Subcutaneous adipose tissue (tissue), 4 donors: ENCODE results near the gene ZBTB44. TPM values are rescaled to one million over a fixed set of nuclear protein-coding genes. Genes with fewer than 3 reads are reported as not detected.

Experiments
- total RNA-seq, 4 donors: library from RNA; depleted of rRNA; stranded (reverse); fragments of >200 nt; gene quantifications; one replicate each; pipeline ENCODE4 v1.1.0, GENCODE V29; 2016
- TF ChIP-seq, protein P1 (sequence below): fragments of 450-650 bp; IDR thresholded peaks from one replicate; pipeline ENCODE4 v1.5.1; 2016; ENCODE audit warnings: low read depth, mild to moderate bottlenecking, control low read depth, antibody characterized with exemption, moderate library complexity

The ZBTB44 gene
- total RNA-seq, 4 donors from 2014 or later: 64.3 to 87.6 (median 71.6) TPM

DNA sequence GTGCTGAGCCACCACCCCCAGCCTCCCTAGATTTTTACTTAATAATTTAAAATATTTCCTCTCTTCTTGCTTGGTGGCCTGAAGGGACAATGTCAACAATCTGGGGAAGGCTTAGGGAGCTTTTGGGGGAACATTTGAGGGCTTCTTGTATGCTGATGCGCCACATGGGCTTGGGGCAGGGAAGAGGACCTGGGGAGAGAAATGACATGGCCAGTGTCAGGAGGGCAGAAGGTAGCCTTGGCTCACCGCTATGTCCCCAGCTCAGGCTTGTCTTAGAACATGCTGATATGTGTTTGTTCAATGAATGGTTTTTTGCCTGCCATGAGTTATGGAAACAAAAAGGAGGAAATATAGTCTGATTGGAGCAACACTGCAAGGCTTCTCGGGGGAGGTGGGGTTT is 103.6 kb downstream of the ZBTB44 start:
- TF ChIP-seq, protein P1, sequence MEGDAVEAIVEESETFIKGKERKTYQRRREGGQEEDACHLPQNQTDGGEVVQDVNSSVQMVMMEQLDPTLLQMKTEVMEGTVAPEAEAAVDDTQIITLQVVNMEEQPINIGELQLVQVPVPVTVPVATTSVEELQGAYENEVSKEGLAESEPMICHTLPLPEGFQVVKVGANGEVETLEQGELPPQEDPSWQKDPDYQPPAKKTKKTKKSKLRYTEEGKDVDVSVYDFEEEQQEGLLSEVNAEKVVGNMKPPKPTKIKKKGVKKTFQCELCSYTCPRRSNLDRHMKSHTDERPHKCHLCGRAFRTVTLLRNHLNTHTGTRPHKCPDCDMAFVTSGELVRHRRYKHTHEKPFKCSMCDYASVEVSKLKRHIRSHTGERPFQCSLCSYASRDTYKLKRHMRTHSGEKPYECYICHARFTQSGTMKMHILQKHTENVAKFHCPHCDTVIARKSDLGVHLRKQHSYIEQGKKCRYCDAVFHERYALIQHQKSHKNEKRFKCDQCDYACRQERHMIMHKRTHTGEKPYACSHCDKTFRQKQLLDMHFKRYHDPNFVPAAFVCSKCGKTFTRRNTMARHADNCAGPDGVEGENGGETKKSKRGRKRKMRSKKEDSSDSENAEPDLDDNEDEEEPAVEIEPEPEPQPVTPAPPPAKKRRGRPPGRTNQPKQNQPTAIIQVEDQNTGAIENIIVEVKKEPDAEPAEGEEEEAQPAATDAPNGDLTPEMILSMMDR: no peak

DNA sequence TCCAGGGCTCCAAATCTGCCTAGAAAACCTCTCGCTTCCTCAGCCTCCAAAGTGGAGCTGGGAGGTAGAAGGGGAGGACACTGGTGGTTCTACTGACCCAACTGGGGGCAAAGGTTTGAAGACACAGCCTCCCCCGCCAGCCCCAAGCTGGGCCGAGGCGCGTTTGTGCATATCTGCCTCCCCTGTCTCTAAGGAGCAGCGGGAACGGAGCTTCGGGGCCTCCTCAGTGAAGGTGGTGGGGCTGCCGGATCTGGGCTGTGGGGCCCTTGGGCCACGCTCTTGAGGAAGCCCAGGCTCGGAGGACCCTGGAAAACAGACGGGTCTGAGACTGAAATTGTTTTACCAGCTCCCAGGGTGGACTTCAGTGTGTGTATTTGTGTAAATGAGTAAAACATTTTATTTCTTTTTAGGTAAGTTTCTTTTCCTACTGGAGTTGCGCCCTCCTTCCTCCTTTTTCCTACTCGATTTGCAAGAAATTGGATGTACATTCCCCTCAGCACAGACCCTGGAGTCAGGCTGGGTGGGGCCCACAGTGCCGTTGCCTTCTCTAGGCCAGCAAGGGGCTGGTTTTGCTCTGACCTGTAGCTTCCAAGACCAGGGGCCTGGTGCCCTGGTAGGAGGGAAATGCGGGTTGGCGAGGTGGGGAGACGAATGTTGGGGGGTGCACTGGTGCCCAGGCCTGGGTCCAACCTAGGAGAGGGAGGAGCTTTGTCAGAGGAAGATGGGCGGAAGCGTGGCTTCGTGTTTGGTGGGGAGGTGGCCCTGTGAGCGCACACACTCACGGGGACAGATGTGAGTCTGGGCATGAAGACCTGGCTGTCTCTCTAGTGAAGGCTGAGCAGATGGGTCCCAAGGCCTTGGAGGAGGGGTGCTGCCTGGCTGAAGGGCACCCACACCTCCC is 104.5 kb downstream of the ZBTB44 start:
- TF ChIP-seq, protein P1: no peak

DNA sequence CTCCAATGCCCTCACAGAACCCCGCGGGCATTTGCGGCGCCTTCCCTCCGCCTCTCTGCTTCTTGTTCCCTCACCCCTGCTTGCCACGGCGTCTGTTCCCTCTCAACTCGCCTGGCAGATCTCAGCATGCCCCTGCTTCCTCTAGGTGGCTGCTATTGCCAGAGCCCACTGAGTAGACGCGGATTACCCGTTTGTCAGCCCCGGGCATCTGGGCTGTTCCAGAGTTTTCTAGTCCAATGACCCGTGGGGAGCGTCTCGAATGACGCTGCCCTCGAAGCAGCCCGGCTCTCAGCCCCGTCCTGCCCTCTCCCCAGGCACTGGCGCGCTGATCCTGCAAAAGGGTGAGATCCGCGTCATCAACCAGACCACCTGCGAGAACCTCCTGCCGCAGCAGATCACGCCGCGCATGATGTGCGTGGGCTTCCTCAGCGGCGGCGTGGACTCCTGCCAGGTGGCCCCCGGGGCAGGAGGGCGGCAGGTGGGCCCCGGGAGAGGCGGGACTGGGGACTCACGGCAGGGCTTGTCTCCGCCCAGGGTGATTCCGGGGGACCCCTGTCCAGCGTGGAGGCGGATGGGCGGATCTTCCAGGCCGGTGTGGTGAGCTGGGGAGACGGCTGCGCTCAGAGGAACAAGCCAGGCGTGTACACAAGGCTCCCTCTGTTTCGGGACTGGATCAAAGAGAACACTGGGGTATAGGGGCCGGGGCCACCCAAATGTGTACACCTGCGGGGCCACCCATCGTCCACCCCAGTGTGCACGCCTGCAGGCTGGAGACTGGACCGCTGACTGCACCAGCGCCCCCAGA is 105.4 kb downstream of the ZBTB44 start:
- TF ChIP-seq, protein P1: no peak

DNA sequence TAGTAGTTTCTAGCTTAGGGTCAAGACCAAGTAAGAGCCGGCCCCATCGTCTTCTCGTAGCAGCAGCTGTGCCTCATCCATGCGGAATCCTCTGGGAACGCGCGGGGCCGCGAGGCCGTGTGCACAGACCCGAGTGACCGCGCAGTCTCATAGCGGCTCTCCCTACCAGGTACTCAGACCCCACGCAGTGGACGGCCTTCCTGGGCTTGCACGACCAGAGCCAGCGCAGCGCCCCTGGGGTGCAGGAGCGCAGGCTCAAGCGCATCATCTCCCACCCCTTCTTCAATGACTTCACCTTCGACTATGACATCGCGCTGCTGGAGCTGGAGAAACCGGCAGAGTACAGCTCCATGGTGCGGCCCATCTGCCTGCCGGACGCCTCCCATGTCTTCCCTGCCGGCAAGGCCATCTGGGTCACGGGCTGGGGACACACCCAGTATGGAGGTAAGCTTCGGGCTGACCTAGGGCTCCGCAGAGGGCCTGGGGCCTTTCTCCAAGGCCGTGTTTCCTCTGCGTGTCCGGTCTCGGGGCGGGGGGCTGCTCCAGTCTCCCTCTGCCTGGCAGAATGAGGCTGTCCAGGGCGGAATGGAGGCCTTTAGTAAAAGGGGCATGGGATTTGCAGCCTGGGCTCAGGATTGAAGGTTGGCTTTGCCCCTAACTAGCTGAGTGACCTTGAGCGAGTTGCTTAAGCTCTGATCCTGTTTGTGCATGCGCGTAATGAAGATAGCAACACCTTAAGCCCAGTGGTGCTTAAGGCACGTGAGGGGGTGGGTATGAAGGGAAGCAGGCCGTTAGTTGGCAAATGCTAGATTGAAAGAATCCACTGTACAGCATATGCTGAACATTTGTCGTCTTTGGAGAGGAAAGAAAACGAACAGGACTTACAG is 106.2 kb downstream of the ZBTB44 start:
- TF ChIP-seq, protein P1: no peak

DNA sequence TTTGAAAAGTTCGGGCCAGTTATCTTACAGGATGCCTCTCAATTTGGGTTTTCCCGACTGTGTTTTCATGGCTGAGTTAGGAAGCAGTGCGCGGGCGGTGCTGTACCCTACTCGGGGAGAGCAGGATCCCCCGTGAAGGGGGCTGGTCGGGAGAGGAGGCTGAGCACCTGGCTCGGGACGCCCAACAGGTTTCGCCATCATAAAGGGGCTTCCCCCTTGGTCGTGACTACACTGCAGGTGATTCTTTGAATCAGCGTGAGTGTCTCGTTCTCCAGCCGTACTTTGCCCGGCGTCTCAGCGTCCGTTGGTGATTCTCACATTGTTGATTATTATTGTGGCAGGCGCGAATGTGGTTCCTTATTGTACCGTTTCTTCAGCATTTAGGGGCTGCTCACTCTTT is 108.6 kb downstream of the ZBTB44 start:
- TF ChIP-seq, protein P1: no peak

DNA sequence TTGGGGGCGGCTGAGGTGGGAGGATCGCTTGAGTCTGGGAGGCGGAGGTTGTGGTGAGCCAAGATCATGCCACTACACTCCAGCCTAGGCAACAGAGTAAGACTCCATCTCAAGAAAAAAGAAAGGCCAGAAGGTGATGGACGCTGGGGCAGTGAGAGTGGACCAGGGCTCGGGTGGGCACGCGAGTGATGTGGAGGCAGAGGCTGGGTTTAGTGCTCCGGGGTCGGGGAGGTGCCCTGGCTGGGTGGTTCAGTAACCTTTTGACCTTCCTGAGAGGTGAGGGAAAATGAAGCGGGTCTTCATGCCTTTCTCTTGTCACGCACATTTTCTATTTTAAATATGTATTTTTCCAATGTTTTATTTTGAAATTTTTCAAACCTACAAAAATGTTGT is 110.0 kb downstream of the ZBTB44 start:
- TF ChIP-seq, protein P1: no peak
